Spleen (tissue), 7 donors: ENCODE data around the gene SGTA.

ENCODE experiments used
- CTCF ChIP-seq, 11 experiments: fragments of 200-600 bp in 7 of 11; fragments of 450-650 bp in 4 of 11; sonication (generic) in 4 of 11; IDR thresholded peaks in 8 of 11; conservative IDR thresholded peaks in 3 of 11; 1 replicate in 7 of 11; 2 replicates in 4 of 11; pipeline versions ENCODE4 v1.4.0 to v1.8.0; 2016 to 2021; ENCODE audit warnings: antibody characterized with exemption in 11 of 11, inconsistent platforms in 4 of 11, mild to moderate bottlenecking in 1 of 11
- POLR2A ChIP-seq, 3 donors: fragments of 450-650 bp; IDR thresholded peaks; one replicate each; pipeline ENCODE4 v1.5.1; 2017; ENCODE audit warnings: antibody characterized with exemption in 3 of 3, mild to moderate bottlenecking in 1 of 3
- POLR2AphosphoS5 ChIP-seq, 3 donors: sonication (generic); formaldehyde crosslinking; IDR thresholded peaks; one replicate each; pipeline ENCODE4 v1.5.1; 2017; ENCODE audit warnings: antibody characterized with exemption in 3 of 3
- donor health status: DM: no; HTN: no; CAD: no; lungs with moderate emphysema.
- donor health status: DM: no; HTN: no; CAD: no.
- donor health status: DM: no; HTN: no; CAD: no.

- peak in 2 of 3 donors; percentile 64 to 67 for TF ChIP-seq POLR2AphosphoS5 (IDR thresholded peaks at IDR 0.05)
- no peak for TF ChIP-seq CTCF (IDR thresholded peaks at IDR 0.05 in 8 of 11, conservative IDR thresholded peaks at IDR 0.05 in 3 of 11)
- TF ChIP-seq POLR2A (IDR thresholded peaks at IDR 0.05) = no peak
Measured at GRCh38 chr19:2762783-2763496, 20.1 kb downstream of the SGTA start.
